HG03039 (cell line): ENCODE data around the gene PTK6.

Source experiments
- ATAC-seq: cut with Tn5 transposase; IDR thresholded peaks from one replicate; pipeline ENCODE4 v1.9.1; 2021; ENCODE audit warnings: mild to moderate bottlenecking, moderate library complexity; ENCODE audit not compliant: unreplicated experiment

Gene PTK6

GRCh38 chr20:63497138-63497945, 39.8 kb downstream of the PTK6 start:
- ATAC-seq, result no peak

DNA sequence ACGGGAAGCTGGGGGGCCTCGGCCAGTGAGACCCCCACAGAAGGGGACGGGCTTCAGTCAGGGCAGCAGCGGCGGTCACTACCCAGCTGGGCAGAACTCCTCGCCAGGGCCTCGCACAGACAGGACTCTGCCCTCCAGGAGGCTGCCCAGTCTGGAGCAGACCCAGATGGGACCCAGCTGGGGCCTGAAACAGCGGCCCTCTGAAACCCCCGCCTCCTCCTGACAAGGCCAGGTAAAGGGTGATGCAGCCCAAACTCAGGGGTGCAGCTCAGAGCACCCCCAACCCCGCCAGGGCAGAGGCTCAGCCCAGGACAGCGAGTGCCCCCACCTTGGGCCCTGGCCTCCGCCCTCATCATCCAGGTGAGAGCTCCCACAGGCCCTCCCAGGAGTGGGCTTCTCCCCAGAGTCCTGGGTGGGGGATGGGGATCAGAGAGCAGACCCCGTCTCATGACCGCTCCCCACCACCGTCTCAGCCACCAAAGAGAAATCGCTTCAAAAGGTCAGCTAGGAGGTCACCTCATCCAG, 40.5 kb downstream of the PTK6 start:
- ATAC-seq, result no peak

DNA sequence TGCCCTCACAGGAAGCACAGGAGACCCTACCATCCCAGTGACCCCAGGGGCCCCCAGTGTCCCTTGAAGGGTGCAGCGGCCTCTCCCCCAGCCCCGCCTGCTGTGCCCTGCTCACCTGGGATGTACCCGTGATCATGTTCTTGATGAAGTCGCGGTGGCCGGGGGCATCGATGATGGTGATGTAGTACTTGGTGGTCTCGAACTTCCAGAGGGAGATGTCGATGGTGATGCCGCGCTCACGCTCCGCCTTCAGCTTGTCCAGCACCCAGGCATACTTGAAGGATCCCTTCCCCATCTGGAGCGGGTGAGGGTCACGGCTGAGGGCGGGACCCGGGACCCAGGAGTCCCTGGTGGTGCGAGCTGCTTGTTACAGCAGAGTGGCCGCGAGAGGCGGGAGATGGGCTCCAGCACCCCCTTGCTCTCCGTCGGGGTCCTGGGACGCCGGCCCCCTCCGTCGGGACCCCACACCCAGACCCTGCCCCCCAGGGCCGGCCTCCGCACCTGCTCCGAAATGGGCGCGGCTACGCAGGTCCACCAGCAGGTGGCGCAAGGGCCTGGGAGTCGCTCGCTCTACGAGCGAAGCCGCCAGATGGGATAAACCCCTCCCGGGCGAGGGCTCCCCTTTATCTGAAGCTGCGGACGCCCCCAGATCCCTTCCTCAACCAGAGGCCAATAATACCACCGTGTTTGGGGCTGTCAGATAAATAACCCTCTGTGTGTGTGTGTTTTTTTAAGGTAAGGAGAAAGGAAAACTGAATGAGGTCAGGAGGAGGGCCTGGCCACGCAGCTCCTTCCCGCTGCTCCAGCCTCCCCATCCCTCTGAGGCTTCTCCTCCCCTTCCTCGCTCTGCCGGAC, 41.2 kb downstream of the PTK6 start:
- no peak for ATAC-seq

GRCh38 chr20:63495167-63495720, 41.9 kb downstream of the PTK6 start:
- no peak for ATAC-seq

GRCh38 chr20:63494420-63495166, 42.6 kb downstream of the PTK6 start:
- ATAC-seq, result no peak

DNA sequence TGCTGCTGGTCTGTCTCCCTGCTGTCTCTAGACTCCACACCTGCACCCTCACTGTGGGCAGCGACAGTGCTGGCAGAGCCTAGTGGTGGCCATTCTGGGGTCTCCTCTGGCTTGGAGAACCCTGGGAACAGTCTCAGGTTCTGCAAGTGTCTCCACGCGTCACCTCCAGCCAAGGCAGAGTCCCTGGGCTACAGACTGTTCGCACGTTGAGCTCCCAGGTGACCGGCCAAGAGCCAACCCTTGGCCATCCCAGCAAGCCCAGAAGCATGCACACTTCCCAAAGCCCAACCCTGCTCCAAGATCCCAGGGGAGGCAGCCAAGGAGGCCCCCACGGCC, 43.1 kb downstream of the PTK6 start:
- ATAC-seq, result no peak

DNA sequence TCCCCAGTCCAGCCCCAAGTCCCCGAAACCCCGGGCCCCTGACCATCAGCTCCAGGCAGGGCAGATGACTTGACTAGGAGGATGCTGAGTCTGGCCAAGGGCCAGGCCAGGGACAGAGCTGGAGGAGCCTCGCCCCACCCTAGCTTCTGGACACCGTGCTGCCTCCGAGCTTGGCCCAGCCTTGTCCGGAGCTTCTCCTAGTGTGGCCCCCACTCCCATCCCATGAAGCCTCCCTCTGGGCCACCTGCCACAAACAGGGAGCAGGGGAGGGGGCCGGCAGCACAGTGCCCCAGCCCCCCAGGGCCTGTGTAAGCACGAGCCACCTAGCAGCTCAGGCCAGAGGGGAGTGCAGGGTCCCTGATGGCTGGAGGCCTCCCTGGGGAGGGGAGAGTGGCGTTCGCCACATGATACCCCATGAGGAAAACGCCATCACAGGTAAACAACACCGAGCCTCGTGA, 43.6 kb downstream of the PTK6 start:
- no peak for ATAC-seq

- ATAC-seq, result no peak
Observed at GRCh38 chr20:63492982-63493381, 44.2 kb downstream of the PTK6 start.

DNA sequence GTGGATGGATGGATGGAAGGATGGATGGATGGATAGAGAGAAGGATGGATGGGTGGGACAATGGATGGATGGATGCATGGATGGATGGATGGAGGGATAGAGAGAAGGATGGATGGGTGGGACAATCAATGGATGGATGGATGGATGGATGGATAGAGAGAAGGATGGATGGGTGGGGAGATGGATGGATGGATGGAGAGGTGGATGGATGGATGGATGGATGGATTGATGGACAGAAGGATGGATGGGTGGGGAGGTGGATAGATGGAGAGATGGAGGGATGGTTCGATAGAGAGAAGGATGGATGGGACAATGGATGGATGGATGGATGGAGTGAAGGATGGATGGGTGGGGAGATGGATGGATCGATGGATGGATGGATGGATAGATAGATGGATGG, 44.7 kb downstream of the PTK6 start:
- no peak for ATAC-seq

GRCh38 chr20:63491635-63492230, 45.4 kb downstream of the PTK6 start:
- ATAC-seq, result no peak

GRCh38 chr20:63491078-63491477, 46.1 kb downstream of the PTK6 start:
- ATAC-seq, result no peak

DNA sequence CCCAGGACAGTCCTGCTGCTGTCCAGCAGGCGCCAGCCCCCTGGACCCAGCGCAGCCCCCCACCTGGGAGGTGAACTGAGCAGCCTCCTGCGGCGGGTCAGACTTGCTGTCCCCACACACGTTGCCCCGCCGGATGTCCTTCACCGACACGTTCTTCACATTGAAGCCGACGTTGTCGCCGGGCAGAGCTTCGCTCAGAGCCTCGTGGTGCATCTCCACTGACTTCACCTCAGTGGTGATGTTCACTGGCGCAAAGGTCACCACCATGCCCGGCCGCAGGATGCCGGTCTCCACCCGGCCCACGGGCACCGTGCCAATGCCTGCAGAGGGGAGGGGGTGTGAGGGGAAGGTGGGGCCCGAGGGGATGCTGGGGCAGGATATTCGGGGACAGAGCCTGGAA, 46.8 kb downstream of the PTK6 start:
- ATAC-seq, result no peak

DNA sequence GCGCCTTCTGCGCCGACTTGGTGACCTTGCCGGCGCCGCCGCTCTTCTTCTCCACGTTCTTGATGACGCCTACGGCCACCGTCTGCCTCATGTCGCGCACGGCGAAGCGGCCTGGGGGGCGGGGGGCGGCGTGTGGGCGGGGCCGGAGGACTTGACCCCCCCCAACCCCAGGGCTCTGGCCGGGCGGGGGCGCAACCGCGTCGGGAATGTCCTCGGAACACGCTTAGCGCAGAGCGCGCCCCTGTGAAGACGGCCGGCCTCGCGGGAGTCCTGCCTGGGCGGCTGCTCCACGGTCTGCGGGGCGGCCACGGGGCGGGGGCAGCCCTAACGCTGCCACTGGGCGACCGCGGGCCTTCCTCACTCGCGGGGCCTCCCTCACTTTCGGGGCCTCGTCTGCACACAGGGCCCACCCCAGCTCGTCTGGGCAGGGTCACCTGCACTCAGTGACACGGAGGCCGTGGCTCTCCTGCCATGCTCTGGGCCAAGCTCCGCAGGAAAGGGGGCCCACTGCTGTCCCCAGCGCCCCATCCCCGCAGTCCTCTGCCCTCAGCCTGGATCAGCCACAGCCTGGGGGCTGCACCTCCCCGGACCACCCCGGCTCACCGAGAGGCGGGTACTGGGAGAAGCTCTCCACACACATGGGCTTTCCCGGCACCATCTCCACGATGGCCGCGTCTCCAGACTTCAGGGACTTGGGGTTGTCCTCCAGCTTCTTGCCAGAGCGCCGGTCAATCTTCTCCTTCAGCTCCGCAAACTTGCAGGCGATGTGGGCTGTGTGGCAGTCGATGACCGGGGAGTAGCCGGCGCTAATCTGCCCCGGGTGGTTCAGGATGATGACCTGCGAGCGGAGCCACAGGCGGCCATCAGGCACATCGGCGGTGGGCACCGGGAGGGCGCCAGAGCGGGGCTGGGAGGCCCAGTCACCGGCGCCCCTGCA, 48.6 kb downstream of the PTK6 start:
- no peak for ATAC-seq

GRCh38 chr20:63487781-63488241, 49.4 kb downstream of the PTK6 start:
- ATAC-seq, result no peak

- ATAC-seq, result no peak
Observed at GRCh38 chr20:63487116-63487764, 49.9 kb downstream of the PTK6 start.

DNA sequence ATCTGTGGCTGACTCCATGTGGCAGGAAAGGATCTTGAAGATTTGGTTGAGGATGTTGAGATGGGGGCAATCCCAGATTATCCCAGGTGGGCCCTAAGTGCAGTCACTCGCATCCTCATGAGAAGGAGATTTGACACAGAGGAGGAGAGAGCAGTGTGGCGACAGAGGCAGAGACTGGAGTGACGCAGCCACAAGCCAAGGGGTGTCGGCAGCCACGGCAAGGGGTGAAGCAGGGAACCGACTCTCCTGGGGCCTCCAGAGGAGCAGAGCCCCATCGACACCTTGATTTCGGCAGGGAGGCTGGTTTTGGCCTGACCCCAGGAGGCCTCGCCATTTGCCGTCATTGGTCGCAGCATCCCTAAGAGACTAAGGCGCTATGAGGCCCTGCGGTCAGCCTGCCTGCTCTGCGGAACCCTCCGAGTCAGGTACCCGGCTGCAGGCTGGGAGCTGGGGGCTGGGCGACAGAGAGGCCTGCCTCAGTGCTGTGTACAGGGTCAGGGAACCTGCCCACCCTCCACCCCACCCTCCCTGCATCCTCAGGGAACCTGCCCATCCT, 50.8 kb downstream of the PTK6 start:
- no peak for ATAC-seq

GRCh38 chr20:63484651-63485403, 52.3 kb downstream of the PTK6 start:
- ATAC-seq, result no peak

GRCh38 chr20:63484236-63484635, 52.9 kb downstream of the PTK6 start:
- no peak for ATAC-seq
